Peyer's patch (tissue), 4 donors: ENCODE data around the gene ELOA2. TPM values are rescaled to one million over a fixed set of nuclear protein-coding genes. Genes with fewer than 3 reads are reported as not detected.
"Not testable (repeated sequence)": the region's sequence is repeated elsewhere in the genome, so short reads cannot be mapped to it uniquely, and the experiment has no call there.

Experiments used
- DNase-seq, 3 donors: peaks; one replicate each; pipeline ENCODE4 v3.0.0-alpha.2; 2017 to 2019
- H3K27ac ChIP-seq, 4 donors: fragments of 200-600 bp; sonication (generic); one replicate each; pipeline ENCODE4 v1.5.1; 2016 to 2019
- H3K27me3 ChIP-seq, 2 donors: fragments of 200-600 bp; sonication (generic); one replicate each; pipeline ENCODE4 v1.5.1; 2019
- H3K36me3 ChIP-seq, 3 donors: fragments of 200-600 bp; sonication (generic); one replicate each; pipeline ENCODE4 v1.5.1; 2016 to 2019
- H3K4me1 ChIP-seq, 4 donors: fragments of 200-600 bp; sonication (generic); one replicate each; pipeline ENCODE4 v1.5.1; 2016 to 2019
- H3K4me3 ChIP-seq, 4 donors: fragments of 200-600 bp; sonication (generic); 1 replicate in 3 of 4; 2 replicates in 1 of 4; pipeline ENCODE4 v1.5.1; 2016 to 2019; ENCODE audit warnings: mild to moderate bottlenecking in 1 of 4
- H3K9me3 ChIP-seq, 4 donors: fragments of 200-600 bp; sonication (generic); one replicate each; pipeline ENCODE4 v1.5.1; 2016 to 2019; ENCODE audit warnings: mild to moderate bottlenecking in 1 of 4
- total RNA-seq, 4 donors: library from RNA; depleted of rRNA; stranded (reverse); fragments of >200 nt; gene quantifications; one replicate each; pipeline ENCODE4 v1.1.0, GENCODE V29; 2016

Gene ELOA2
- total RNA-seq, 4 donors from 2014 or later = not detected

GRCh38 chr18:47019870-47020269 is 15.6 kb downstream of the ELOA2 start:
- not testable (repeated sequence) for H3K4me1 ChIP-seq, H3K27ac ChIP-seq, H3K27me3 ChIP-seq, DNase-seq, H3K36me3 ChIP-seq, H3K4me3 ChIP-seq, H3K9me3 ChIP-seq

Other genes with a start within 250 kb of the ELOA2 start
- 10 to 100 TPM; 16.3 to 42.1 (median 24.3) TPM for gene PIAS2, start 118.1 kb downstream of the ELOA2 start, total RNA-seq
- gene KATNAL2, start 118.0 kb downstream of the ELOA2 start, total RNA-seq = 1 to 10 TPM in 1 of 4 donors, under 1 TPM in 2, not detected in 1; 0.67 to 2.1 (median 0.88) TPM
- gene HDHD2, start 114.9 kb upstream of the ELOA2 start, total RNA-seq = 10 to 100 TPM; 16.5 to 34.4 (median 27.6) TPM
- gene IER3IP1, start 140.7 kb upstream of the ELOA2 start, total RNA-seq = 10 to 100 TPM in 1 of 4 donors, 1 to 10 TPM in 3; 8.1 to 11.1 (median 8.8) TPM
- gene SKOR2, start 216.0 kb upstream of the ELOA2 start, total RNA-seq = not detected